ENCODE results near the gene NKAP.

GRCh38 chrX:119971184-119971583 lies 27.6 kb upstream of the NKAP start:
- TF ChIP-seq, protein P1, sequence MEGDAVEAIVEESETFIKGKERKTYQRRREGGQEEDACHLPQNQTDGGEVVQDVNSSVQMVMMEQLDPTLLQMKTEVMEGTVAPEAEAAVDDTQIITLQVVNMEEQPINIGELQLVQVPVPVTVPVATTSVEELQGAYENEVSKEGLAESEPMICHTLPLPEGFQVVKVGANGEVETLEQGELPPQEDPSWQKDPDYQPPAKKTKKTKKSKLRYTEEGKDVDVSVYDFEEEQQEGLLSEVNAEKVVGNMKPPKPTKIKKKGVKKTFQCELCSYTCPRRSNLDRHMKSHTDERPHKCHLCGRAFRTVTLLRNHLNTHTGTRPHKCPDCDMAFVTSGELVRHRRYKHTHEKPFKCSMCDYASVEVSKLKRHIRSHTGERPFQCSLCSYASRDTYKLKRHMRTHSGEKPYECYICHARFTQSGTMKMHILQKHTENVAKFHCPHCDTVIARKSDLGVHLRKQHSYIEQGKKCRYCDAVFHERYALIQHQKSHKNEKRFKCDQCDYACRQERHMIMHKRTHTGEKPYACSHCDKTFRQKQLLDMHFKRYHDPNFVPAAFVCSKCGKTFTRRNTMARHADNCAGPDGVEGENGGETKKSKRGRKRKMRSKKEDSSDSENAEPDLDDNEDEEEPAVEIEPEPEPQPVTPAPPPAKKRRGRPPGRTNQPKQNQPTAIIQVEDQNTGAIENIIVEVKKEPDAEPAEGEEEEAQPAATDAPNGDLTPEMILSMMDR (IDR thresholded peaks at IDR 0.05): no peak
- TF ChIP-seq POLR2A (IDR thresholded peaks at IDR 0.05): no peak
